ENCODE data around the gene MCRS1.

Gene MCRS1

GRCh38 chr12:49582850-49583249 is 14.9 kb upstream of the MCRS1 start:
- no peak for DNase-seq (ENCODE audit: low spot score)

- no peak for DNase-seq (ENCODE audit: low spot score)
Observed at GRCh38 chr12:49582201-49582600, 14.3 kb upstream of the MCRS1 start.

- DNase-seq (ENCODE audit: low spot score): peak; percentile 67
Observed at GRCh38 chr12:49580572-49581535, 12.9 kb upstream of the MCRS1 start.

- DNase-seq (ENCODE audit: low spot score): no peak
Observed at GRCh38 chr12:49578471-49579112, 10.7 kb upstream of the MCRS1 start.

GRCh38 chr12:49577589-49578315 is 9.8 kb upstream of the MCRS1 start:
- no peak for DNase-seq (ENCODE audit: low spot score)

- DNase-seq (ENCODE audit: low spot score): peak; percentile 46
Observed at GRCh38 chr12:49568442-49569162, 660 bp upstream of the MCRS1 start.

GRCh38 chr12:49567302-49567610 is 686 bp downstream of the MCRS1 start:
- DNase-seq (ENCODE audit: low spot score): no peak

GRCh38 chr12:49566361-49566760 is 1.6 kb downstream of the MCRS1 start:
- no peak for DNase-seq (ENCODE audit: low spot score)

- DNase-seq (ENCODE audit: low spot score): no peak
Observed at GRCh38 chr12:49565406-49566265, 2.3 kb downstream of the MCRS1 start.

- no peak for DNase-seq (ENCODE audit: low spot score)
Observed at GRCh38 chr12:49564686-49565405, 3.1 kb downstream of the MCRS1 start.

- DNase-seq (ENCODE audit: low spot score): no peak
Observed at GRCh38 chr12:49563951-49564685, 3.8 kb downstream of the MCRS1 start.

GRCh38 chr12:49562831-49563230 is 5.1 kb downstream of the MCRS1 start:
- DNase-seq (ENCODE audit: low spot score): no peak

- DNase-seq (ENCODE audit: low spot score): no peak
Observed at GRCh38 chr12:49562233-49562632, 5.7 kb downstream of the MCRS1 start.

GRCh38 chr12:49560695-49561094 is 7.2 kb downstream of the MCRS1 start:
- DNase-seq (ENCODE audit: low spot score): no peak

- no peak for DNase-seq (ENCODE audit: low spot score)
Observed at GRCh38 chr12:49559011-49559675, 8.8 kb downstream of the MCRS1 start.

- no peak for DNase-seq (ENCODE audit: low spot score)
Observed at GRCh38 chr12:49558526-49558925, 9.4 kb downstream of the MCRS1 start.

- no peak for DNase-seq (ENCODE audit: low spot score)
Observed at GRCh38 chr12:49557917-49558215, 10.1 kb downstream of the MCRS1 start.

GRCh38 chr12:49557187-49557916 is 10.6 kb downstream of the MCRS1 start:
- no peak for DNase-seq (ENCODE audit: low spot score)

All from hematopoietic multipotent progenitor cell treated with erythropoietin and hydrocortisone succinate and interleukin-3 and kit ligand, for 17 days (in vitro differentiated cells).